HEK293 (cell line): ENCODE results near the gene IDUA.
A peak's percentile ranks its signal among the peaks of the same experiment; 100 is the strongest.

Experiments
- CTCF ChIA-PET: fragments of 350-600 bp; formaldehyde crosslinking; extraction: SDS; loops from one replicate; lab custom pipeline; 2021; ENCODE audit warnings: antibody characterized with exemption; lab: Yijun Ruan, JAX
- POLR2A ChIA-PET: fragments of 300-600 bp; formaldehyde crosslinking; extraction: SDS; loops from one replicate; lab custom pipeline; 2020; ENCODE audit warnings: antibody characterized with exemption, inconsistent platforms; lab: Yijun Ruan, JAX
- H3K27ac ChIP-seq: fragments of 200-500 bp; sonication (Bioruptor generic); 2 replicates; pipeline ENCODE4 v1.5.1; 2014; ENCODE audit warnings: low read depth, low read length, control low read depth, inconsistent platforms; ENCODE audit errors: extremely low read depth
- H3K36me3 ChIP-seq, 2 experiments: fragments of 200-500 bp in 1 of 2; sonication (Bioruptor generic) in 1 of 2; 1 replicate in 1 of 2; 2 replicates in 1 of 2; pipeline ENCODE4 v1.5.1; 2014 to 2017; ENCODE audit warnings: inconsistent platforms in 2 of 2, low read length in 2 of 2; ENCODE audit not compliant: control insufficient read depth in 2 of 2, insufficient read depth in 1 of 2
- H3K4me1 ChIP-seq: fragments of 200-500 bp; sonication (Bioruptor generic); 2 replicates; pipeline ENCODE4 v1.5.1; 2014; ENCODE audit warnings: mild to moderate bottlenecking, low read length, inconsistent platforms; ENCODE audit not compliant: control insufficient read depth, insufficient read depth
- H3K4me3 ChIP-seq: 2 replicates; pipeline ENCODE4 v1.5.1; 2011; ENCODE audit warnings: low read depth, mild to moderate bottlenecking, control low read depth, low read length, moderate library complexity
- H3K9me3 ChIP-seq: fragments of 200-500 bp; sonication (Bioruptor generic); 2 replicates; pipeline ENCODE4 v1.5.1; 2014; ENCODE audit warnings: low read depth, low read length, inconsistent platforms; ENCODE audit not compliant: control insufficient read depth, insufficient read depth
- BCL11A ChIP-seq: fragments of 450-650 bp; formaldehyde crosslinking; IDR thresholded peaks from 2 replicates; pipeline ENCODE4 v1.5.1; 2016; ENCODE audit warnings: low read depth, missing biosample characterization, missing genetic modification characterization
- GLI4 ChIP-seq: fragments of 450-650 bp; formaldehyde crosslinking; IDR thresholded peaks from 2 replicates; pipeline ENCODE4 v1.5.1; 2016; ENCODE audit warnings: missing biosample characterization, missing genetic modification characterization
- GLIS2 ChIP-seq: fragments of 450-650 bp; formaldehyde crosslinking; IDR thresholded peaks from 2 replicates; pipeline ENCODE4 v1.5.1; 2016; ENCODE audit warnings: missing biosample characterization, missing genetic modification characterization
- HIC1 ChIP-seq: fragments of 450-650 bp; formaldehyde crosslinking; IDR thresholded peaks from 2 replicates; pipeline ENCODE4 v1.5.1; 2016; ENCODE audit warnings: missing biosample characterization, missing genetic modification characterization
- KLF1 ChIP-seq: fragments of 450-650 bp; formaldehyde crosslinking; IDR thresholded peaks from 2 replicates; pipeline ENCODE4 v1.5.1; 2016; ENCODE audit warnings: missing biosample characterization, missing genetic modification characterization
- ZBTB10 ChIP-seq: fragments of 450-650 bp; formaldehyde crosslinking; IDR thresholded peaks from 2 replicates; pipeline ENCODE4 v1.5.1; 2016; ENCODE audit warnings: missing biosample characterization, missing genetic modification characterization
- ZNF138 ChIP-seq: fragments of 450-650 bp; formaldehyde crosslinking; IDR thresholded peaks from 2 replicates; pipeline ENCODE4 v1.5.1; 2016; ENCODE audit warnings: missing biosample characterization, missing genetic modification characterization, borderline replicate concordance
- ZNF211 ChIP-seq: fragments of 450-650 bp; formaldehyde crosslinking; IDR thresholded peaks from 2 replicates; pipeline ENCODE4 v1.5.1; 2016; ENCODE audit warnings: low read depth, missing biosample characterization, missing genetic modification characterization
- ZNF23 ChIP-seq: fragments of 450-650 bp; formaldehyde crosslinking; IDR thresholded peaks from 2 replicates; pipeline ENCODE4 v1.5.1; 2016; ENCODE audit warnings: missing biosample characterization, missing genetic modification characterization, borderline replicate concordance
- ZNF324 ChIP-seq: fragments of 450-650 bp; formaldehyde crosslinking; IDR thresholded peaks from 2 replicates; pipeline ENCODE4 v1.5.1; 2016; ENCODE audit warnings: missing biosample characterization, missing genetic modification characterization
- ZNF341 ChIP-seq: fragments of 450-650 bp; formaldehyde crosslinking; IDR thresholded peaks from 2 replicates; pipeline ENCODE4; 2016; ENCODE audit warnings: low read depth, missing biosample characterization, missing genetic modification characterization
- ZNF501 ChIP-seq: fragments of 450-650 bp; formaldehyde crosslinking; IDR thresholded peaks from 2 replicates; pipeline ENCODE4 v1.5.1; 2016; ENCODE audit warnings: missing biosample characterization, missing genetic modification characterization
- ZNF544 ChIP-seq: fragments of 450-650 bp; formaldehyde crosslinking; IDR thresholded peaks from 2 replicates; pipeline ENCODE4 v1.5.0; 2017; ENCODE audit warnings: missing biosample characterization, missing genetic modification characterization
- ZNF561 ChIP-seq: fragments of 450-650 bp; IDR thresholded peaks from 2 replicates; pipeline ENCODE4 v1.5.1; 2018; ENCODE audit warnings: missing biosample characterization, missing genetic modification characterization, borderline replicate concordance
- ZNF600 ChIP-seq: fragments of 450-650 bp; formaldehyde crosslinking; IDR thresholded peaks from 2 replicates; pipeline ENCODE4 v1.5.1; 2016; ENCODE audit warnings: missing biosample characterization, missing genetic modification characterization
- ZNF664 ChIP-seq: fragments of 450-650 bp; formaldehyde crosslinking; IDR thresholded peaks from 2 replicates; pipeline ENCODE4 v1.5.1; 2016; ENCODE audit warnings: missing biosample characterization, missing genetic modification characterization
- ZNF76 ChIP-seq: fragments of 450-650 bp; formaldehyde crosslinking; IDR thresholded peaks from 2 replicates; pipeline ENCODE4; 2016; ENCODE audit warnings: low read depth, missing biosample characterization, missing genetic modification characterization, borderline replicate concordance
- TF ChIP-seq, protein P1 (sequence below): fragments of 450-650 bp; formaldehyde crosslinking; IDR thresholded peaks from 2 replicates; pipeline ENCODE4 v1.5.0; 2017; ENCODE audit warnings: missing biosample characterization, missing genetic modification characterization, borderline replicate concordance
- TF ChIP-seq, protein P2 (sequence below): fragments of 450-650 bp; formaldehyde crosslinking; IDR thresholded peaks from 2 replicates; pipeline ENCODE4 v1.5.1; 2017; ENCODE audit warnings: missing biosample characterization, missing genetic modification characterization
- TF ChIP-seq, protein P3 (sequence below): fragments of 450-650 bp; formaldehyde crosslinking; IDR thresholded peaks from 2 replicates; pipeline ENCODE4 v1.5.1; 2017; ENCODE audit warnings: missing biosample characterization, missing genetic modification characterization

The IDUA gene

GRCh38 chr4:1021386-1022050, 34.7 kb downstream of the IDUA start:
- no peak overlapping the region for H3K27ac ChIP-seq
- no peaks in the 10 kb centered on the region for H3K4me1 ChIP-seq
- H3K4me3 ChIP-seq = no peak overlapping the region
- ChIA-PET POLR2A (no interaction called here), CTCF (no interaction called here)
- peaks cover 0 to 21% of the 10 kb centered on the region in 2 experiments; a peak in 1 of 3 replicates for H3K36me3 ChIP-seq
- TF ChIP-seq ZNF324 (no peak), BCL11A (tag by site-specific recombination) (peak; percentile 27; the same call in 1 of the 2 replicates), ZNF211 (tag by site-specific recombination) (no peak), ZNF23 (no peak), GLIS2 (peak; percentile 46; the same call in 1 of the 2 replicates), ZNF138 (tag by site-specific recombination) (no peak), KLF1 (peak; percentile 52; the same call in 1 of the 2 replicates), HIC1 (tag by site-specific recombination) (peak; percentile 62; the same call in 1 of the 2 replicates), ZNF664 (tag by site-specific recombination) (no peak), ZNF600 (tag by site-specific recombination) (no peak)
- TF ChIP-seq, protein P1, sequence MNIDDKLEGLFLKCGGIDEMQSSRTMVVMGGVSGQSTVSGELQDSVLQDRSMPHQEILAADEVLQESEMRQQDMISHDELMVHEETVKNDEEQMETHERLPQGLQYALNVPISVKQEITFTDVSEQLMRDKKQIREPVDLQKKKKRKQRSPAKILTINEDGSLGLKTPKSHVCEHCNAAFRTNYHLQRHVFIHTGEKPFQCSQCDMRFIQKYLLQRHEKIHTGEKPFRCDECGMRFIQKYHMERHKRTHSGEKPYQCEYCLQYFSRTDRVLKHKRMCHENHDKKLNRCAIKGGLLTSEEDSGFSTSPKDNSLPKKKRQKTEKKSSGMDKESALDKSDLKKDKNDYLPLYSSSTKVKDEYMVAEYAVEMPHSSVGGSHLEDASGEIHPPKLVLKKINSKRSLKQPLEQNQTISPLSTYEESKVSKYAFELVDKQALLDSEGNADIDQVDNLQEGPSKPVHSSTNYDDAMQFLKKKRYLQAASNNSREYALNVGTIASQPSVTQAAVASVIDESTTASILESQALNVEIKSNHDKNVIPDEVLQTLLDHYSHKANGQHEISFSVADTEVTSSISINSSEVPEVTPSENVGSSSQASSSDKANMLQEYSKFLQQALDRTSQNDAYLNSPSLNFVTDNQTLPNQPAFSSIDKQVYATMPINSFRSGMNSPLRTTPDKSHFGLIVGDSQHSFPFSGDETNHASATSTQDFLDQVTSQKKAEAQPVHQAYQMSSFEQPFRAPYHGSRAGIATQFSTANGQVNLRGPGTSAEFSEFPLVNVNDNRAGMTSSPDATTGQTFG = no peak
- no peaks in the 10 kb centered on the region for H3K9me3 ChIP-seq

DNA sequence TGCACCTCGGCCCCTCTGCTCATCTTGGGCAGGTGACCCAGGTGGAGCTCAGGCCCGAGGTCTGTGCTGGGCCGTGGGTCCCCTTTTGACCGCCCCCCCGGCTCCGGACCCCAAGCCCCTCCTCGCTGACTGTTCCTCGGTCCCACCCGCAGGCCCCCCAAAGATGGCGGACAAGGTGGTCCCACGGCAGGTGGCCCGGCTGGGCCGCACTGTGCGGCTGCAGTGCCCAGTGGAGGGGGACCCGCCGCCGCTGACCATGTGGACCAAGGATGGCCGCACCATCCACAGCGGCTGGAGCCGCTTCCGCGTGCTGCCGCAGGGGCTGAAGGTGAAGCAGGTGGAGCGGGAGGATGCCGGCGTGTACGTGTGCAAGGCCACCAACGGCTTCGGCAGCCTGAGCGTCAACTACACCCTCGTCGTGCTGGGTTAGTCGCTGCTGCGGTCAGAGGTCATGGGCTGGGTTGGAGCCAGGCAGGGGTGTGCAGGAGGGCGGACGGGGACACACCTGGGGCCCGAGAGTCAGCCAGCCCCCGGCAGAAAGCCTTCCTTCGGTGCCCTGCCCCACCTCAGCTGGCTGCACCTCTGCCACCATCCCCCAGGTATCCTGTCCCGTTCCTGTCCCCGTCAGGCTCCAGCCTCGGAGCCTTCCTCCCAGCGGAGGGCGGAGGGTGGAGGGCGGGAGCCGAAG, 35.4 kb downstream of the IDUA start:
- POLR2A ChIA-PET = no interaction called here
- CTCF ChIA-PET = no interaction called here
- H3K4me1 ChIP-seq = no peaks in the 10 kb centered on the region

More for the DNA sequence above, 35.4 kb downstream of the IDUA start:
- TF ChIP-seq ZNF561 (tag by site-specific recombination) (no peak), ZNF76 (no peak), GLI4 (tag by site-specific recombination) (no peak), ZNF341 (tag by site-specific recombination) (no peak), ZBTB10 (tag by site-specific recombination) (no peak), ZNF544 (no peak), ZNF501 (tag by site-specific recombination) (no peak), ZNF664 (tag by site-specific recombination) (no peak)
- TF ChIP-seq, protein P2, sequence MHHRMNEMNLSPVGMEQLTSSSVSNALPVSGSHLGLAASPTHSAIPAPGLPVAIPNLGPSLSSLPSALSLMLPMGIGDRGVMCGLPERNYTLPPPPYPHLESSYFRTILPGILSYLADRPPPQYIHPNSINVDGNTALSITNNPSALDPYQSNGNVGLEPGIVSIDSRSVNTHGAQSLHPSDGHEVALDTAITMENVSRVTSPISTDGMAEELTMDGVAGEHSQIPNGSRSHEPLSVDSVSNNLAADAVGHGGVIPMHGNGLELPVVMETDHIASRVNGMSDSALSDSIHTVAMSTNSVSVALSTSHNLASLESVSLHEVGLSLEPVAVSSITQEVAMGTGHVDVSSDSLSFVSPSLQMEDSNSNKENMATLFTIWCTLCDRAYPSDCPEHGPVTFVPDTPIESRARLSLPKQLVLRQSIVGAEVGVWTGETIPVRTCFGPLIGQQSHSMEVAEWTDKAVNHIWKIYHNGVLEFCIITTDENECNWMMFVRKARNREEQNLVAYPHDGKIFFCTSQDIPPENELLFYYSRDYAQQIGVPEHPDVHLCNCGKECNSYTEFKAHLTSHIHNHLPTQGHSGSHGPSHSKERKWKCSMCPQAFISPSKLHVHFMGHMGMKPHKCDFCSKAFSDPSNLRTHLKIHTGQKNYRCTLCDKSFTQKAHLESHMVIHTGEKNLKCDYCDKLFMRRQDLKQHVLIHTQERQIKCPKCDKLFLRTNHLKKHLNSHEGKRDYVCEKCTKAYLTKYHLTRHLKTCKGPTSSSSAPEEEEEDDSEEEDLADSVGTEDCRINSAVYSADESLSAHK (tag by site-specific recombination) = no peak
- TF ChIP-seq, protein P3, sequence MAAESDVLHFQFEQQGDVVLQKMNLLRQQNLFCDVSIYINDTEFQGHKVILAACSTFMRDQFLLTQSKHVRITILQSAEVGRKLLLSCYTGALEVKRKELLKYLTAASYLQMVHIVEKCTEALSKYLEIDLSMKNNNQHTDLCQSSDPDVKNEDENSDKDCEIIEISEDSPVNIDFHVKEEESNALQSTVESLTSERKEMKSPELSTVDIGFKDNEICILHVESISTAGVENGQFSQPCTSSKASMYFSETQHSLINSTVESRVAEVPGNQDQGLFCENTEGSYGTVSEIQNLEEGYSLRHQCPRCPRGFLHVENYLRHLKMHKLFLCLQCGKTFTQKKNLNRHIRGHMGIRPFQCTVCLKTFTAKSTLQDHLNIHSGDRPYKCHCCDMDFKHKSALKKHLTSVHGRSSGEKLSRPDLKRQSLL (tag by site-specific recombination) = no peak
- Histone ChIP-seq H3K4me3 (no peak overlapping the region), H3K9me3 (no peaks in the 10 kb centered on the region), H3K36me3 (peaks cover 0 to 21% of the 10 kb centered on the region in 2 experiments; a peak in 1 of 3 replicates), H3K27ac (no peak overlapping the region)
